Measurements from ENCODE around the gene STEAP3. TPM values are rescaled to one million over a fixed set of nuclear protein-coding genes. Genes with fewer than 3 reads are reported as not detected.

STEAP3 gene
- total RNA-seq, 1 experiment from 2014 or later, result 24.0 TPM

GRCh38 chr2:119260646-119261492 lies 37.2 kb downstream of the STEAP3 start:
- no peak for ATAC-seq
- Mint-ChIP-seq H3K4me3 (no peak overlapping the region), H3K9me3 (no peaks in the 10 kb centered on the region), H3K27ac (no peak overlapping the region), H3K36me3 (peaks cover 4% of the 10 kb centered on the region; the same call in 1 of the 2 replicates), H3K4me1 (peaks cover 44% of the 10 kb centered on the region), H3K27me3 (ENCODE audit: low read depth) (no peaks in the 10 kb centered on the region)
- ChIA-PET POLR2A (no interaction called here), CTCF (interaction anchor here (2.1 kb wide), 1 partner anchor 210 kb away, joined by 6 read pairs; no protein-coding TSS in a partner anchor)
- no peak for DNase-seq (ENCODE audit: low spot score)
- TF ChIP-seq OVOL2 (CRISPR knock-in tag; IDR thresholded peaks at IDR 0.05; ENCODE audit: borderline replicate concordance), result no peak
- no peak for TF ChIP-seq ZNF671 (CRISPR knock-in tag; IDR thresholded peaks at IDR 0.05)
- TF ChIP-seq, protein P1, sequence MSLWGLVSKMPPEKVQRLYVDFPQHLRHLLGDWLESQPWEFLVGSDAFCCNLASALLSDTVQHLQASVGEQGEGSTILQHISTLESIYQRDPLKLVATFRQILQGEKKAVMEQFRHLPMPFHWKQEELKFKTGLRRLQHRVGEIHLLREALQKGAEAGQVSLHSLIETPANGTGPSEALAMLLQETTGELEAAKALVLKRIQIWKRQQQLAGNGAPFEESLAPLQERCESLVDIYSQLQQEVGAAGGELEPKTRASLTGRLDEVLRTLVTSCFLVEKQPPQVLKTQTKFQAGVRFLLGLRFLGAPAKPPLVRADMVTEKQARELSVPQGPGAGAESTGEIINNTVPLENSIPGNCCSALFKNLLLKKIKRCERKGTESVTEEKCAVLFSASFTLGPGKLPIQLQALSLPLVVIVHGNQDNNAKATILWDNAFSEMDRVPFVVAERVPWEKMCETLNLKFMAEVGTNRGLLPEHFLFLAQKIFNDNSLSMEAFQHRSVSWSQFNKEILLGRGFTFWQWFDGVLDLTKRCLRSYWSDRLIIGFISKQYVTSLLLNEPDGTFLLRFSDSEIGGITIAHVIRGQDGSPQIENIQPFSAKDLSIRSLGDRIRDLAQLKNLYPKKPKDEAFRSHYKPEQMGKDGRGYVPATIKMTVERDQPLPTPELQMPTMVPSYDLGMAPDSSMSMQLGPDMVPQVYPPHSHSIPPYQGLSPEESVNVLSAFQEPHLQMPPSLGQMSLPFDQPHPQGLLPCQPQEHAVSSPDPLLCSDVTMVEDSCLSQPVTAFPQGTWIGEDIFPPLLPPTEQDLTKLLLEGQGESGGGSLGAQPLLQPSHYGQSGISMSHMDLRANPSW (CRISPR knock-in tag; conservative IDR thresholded peaks at IDR 0.05; ENCODE audit: low read depth), result no peak
- no peak for TF ChIP-seq ZSCAN18 (CRISPR knock-in tag; IDR thresholded peaks at IDR 0.05)
- TF ChIP-seq ERG (CRISPR knock-in tag; IDR thresholded peaks at IDR 0.05), result no peak
- no peak for TF ChIP-seq NR3C1 (CRISPR knock-in tag; conservative IDR thresholded peaks at IDR 0.05; ENCODE audit: low read depth)
- TF ChIP-seq ZNF396 (CRISPR knock-in tag; IDR thresholded peaks at IDR 0.05; ENCODE audit: borderline replicate concordance), result no peak
- TF ChIP-seq MYBL2 (CRISPR knock-in tag; IDR thresholded peaks at IDR 0.05), result no peak
- TF ChIP-seq MLX (CRISPR knock-in tag; IDR thresholded peaks at IDR 0.05), result no peak
- TF ChIP-seq ATF6 (CRISPR knock-in tag; IDR thresholded peaks at IDR 0.05), result no peak
- TF ChIP-seq EMX1 (CRISPR knock-in tag; IDR thresholded peaks at IDR 0.05), result no peak
- TF ChIP-seq, protein P2, sequence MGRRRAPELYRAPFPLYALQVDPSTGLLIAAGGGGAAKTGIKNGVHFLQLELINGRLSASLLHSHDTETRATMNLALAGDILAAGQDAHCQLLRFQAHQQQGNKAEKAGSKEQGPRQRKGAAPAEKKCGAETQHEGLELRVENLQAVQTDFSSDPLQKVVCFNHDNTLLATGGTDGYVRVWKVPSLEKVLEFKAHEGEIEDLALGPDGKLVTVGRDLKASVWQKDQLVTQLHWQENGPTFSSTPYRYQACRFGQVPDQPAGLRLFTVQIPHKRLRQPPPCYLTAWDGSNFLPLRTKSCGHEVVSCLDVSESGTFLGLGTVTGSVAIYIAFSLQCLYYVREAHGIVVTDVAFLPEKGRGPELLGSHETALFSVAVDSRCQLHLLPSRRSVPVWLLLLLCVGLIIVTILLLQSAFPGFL (CRISPR knock-in tag; IDR thresholded peaks at IDR 0.05; ENCODE audit: borderline replicate concordance), result no peak
- TF ChIP-seq ZNF138 (CRISPR knock-in tag; conservative IDR thresholded peaks at IDR 0.05), result no peak
- TF ChIP-seq FOXK1 (CRISPR knock-in tag; IDR thresholded peaks at IDR 0.05), result no peak
- no peak for TF ChIP-seq MXD4 (CRISPR knock-in tag; IDR thresholded peaks at IDR 0.05; ENCODE audit: borderline replicate concordance)
- no peak for TF ChIP-seq CBFB (CRISPR knock-in tag; IDR thresholded peaks at IDR 0.05; ENCODE audit: low read depth)
- TF ChIP-seq, protein P3, sequence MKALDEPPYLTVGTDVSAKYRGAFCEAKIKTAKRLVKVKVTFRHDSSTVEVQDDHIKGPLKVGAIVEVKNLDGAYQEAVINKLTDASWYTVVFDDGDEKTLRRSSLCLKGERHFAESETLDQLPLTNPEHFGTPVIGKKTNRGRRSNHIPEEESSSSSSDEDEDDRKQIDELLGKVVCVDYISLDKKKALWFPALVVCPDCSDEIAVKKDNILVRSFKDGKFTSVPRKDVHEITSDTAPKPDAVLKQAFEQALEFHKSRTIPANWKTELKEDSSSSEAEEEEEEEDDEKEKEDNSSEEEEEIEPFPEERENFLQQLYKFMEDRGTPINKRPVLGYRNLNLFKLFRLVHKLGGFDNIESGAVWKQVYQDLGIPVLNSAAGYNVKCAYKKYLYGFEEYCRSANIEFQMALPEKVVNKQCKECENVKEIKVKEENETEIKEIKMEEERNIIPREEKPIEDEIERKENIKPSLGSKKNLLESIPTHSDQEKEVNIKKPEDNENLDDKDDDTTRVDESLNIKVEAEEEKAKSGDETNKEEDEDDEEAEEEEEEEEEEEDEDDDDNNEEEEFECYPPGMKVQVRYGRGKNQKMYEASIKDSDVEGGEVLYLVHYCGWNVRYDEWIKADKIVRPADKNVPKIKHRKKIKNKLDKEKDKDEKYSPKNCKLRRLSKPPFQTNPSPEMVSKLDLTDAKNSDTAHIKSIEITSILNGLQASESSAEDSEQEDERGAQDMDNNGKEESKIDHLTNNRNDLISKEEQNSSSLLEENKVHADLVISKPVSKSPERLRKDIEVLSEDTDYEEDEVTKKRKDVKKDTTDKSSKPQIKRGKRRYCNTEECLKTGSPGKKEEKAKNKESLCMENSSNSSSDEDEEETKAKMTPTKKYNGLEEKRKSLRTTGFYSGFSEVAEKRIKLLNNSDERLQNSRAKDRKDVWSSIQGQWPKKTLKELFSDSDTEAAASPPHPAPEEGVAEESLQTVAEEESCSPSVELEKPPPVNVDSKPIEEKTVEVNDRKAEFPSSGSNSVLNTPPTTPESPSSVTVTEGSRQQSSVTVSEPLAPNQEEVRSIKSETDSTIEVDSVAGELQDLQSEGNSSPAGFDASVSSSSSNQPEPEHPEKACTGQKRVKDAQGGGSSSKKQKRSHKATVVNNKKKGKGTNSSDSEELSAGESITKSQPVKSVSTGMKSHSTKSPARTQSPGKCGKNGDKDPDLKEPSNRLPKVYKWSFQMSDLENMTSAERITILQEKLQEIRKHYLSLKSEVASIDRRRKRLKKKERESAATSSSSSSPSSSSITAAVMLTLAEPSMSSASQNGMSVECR (CRISPR knock-in tag; IDR thresholded peaks at IDR 0.05; ENCODE audit: borderline replicate concordance), result no peak
